Endothelial cell of umbilical vein (primary cell): ENCODE results near the gene ATP5PB. TPM values are rescaled to one million over a fixed set of nuclear protein-coding genes. Genes with fewer than 3 reads are reported as not detected.

ENCODE experiments used
- BruUV-seq: library from RNA; stranded (reverse); fragments of 400-500 nt; replicated peaks from 2 replicates; lab custom pipeline; 2021; lab: Mats Ljungman, UMichigan
- CTCF ChIA-PET: fragments of 300-600, 350-600 bp; sonication (Branson Sonifier 250); formaldehyde crosslinking; loops from one replicate; lab custom pipeline; 2021; ENCODE audit warnings: antibody characterized with exemption, inconsistent platforms; lab: Charles Lee
- POLR2A ChIA-PET: fragments of 300-600, 350-600 bp; sonication (Branson Sonifier 250); formaldehyde crosslinking; loops from one replicate; lab custom pipeline; 2021; ENCODE audit warnings: antibody characterized with exemption, inconsistent platforms; lab: Charles Lee
- DNase-seq: peaks from one replicate; pipeline ENCODE4 v3.0.0-alpha.2; 2011; ENCODE audit warnings: low read depth, low spot score
- FAIRE-seq: peaks from 2 replicates; lab custom pipeline; 2011; peaks lifted over from hg19 to GRCh38; lab: Jason Lieb, UNC
- H2AFZ ChIP-seq: 2 replicates; pipeline ENCODE4 v1.6.0; 2012; ENCODE audit warnings: low read depth, low read length, control low read depth, inconsistent platforms
- H3K27ac ChIP-seq: 2 replicates; pipeline ENCODE4 v1.5.1; 2011; ENCODE audit warnings: low read depth, mild to moderate bottlenecking, control low read depth, low read length, moderate library complexity; ENCODE audit not compliant: insufficient read depth
- H3K27me3 ChIP-seq, 2 experiments: 2 replicates each; pipeline versions ENCODE4 v1.6.0 to v1.6.1; 2011; ENCODE audit warnings: low read length in 2 of 2, mixed read lengths in 1 of 2; ENCODE audit not compliant: control insufficient read depth in 2 of 2, insufficient read depth in 2 of 2
- H3K36me3 ChIP-seq, 2 experiments: 2 replicates in 1 of 2; 3 replicates in 1 of 2; pipeline ENCODE4 v1.5.1; 2011; ENCODE audit warnings: low read length in 2 of 2, mild to moderate bottlenecking in 1 of 2, moderate library complexity in 1 of 2; ENCODE audit not compliant: control insufficient read depth in 2 of 2, insufficient read depth in 2 of 2; ENCODE audit errors: extremely low read depth in 1 of 2
- H3K4me1 ChIP-seq: 3 replicates; pipeline ENCODE4 v1.5.1; 2011; ENCODE audit warnings: mild to moderate bottlenecking, low read length; ENCODE audit not compliant: control insufficient read depth, insufficient read depth; ENCODE audit errors: extremely low read depth
- H3K4me2 ChIP-seq: 2 replicates; pipeline ENCODE4 v1.6.1; 2011; ENCODE audit warnings: low read length, control low read depth, mixed read lengths; ENCODE audit not compliant: insufficient read depth
- H3K4me3 ChIP-seq, 3 experiments: fragments of 200-600 bp in 1 of 3; sonication (generic), shearing (Covaris generic) in 1 of 3; replicated peaks in 1 of 3; 2 replicates each; pipeline ENCODE4 v1.5.1; 2011 to 2016; ENCODE audit warnings: control low read depth in 3 of 3, low read length in 3 of 3, mild to moderate bottlenecking in 2 of 3, inconsistent platforms in 1 of 3, low read depth in 1 of 3, moderate library complexity in 1 of 3; ENCODE audit not compliant: insufficient read depth in 1 of 3
- H3K79me2 ChIP-seq: 2 replicates; pipeline ENCODE4 v1.6.0; 2012; ENCODE audit warnings: low read length, inconsistent platforms; ENCODE audit not compliant: control insufficient read depth, insufficient read depth
- H3K9ac ChIP-seq: replicated peaks from 2 replicates; pipeline ENCODE3; 2011; ENCODE audit warnings: low read length, control low read depth; ENCODE audit not compliant: insufficient read depth; ENCODE audit errors: extremely low read depth
- H3K9me1 ChIP-seq: replicated peaks from 3 replicates; pipeline ENCODE4 v1.6.0; 2011; ENCODE audit warnings: mild to moderate bottlenecking, low read length; ENCODE audit not compliant: control insufficient read depth, insufficient read depth; ENCODE audit errors: extremely low read depth
- H3K9me3 ChIP-seq: replicated peaks from 2 replicates; pipeline ENCODE4 v1.5.1; 2012; ENCODE audit warnings: low read length, inconsistent platforms; ENCODE audit not compliant: control insufficient read depth, insufficient read depth
- H4K20me1 ChIP-seq: replicated peaks from 2 replicates; pipeline ENCODE3; 2011; ENCODE audit warnings: mild to moderate bottlenecking, low read length; ENCODE audit not compliant: control insufficient read depth, insufficient read depth; ENCODE audit errors: extremely low read depth
- CTCF ChIP-seq, 2 donors: IDR thresholded peaks; 1 replicate in 1 of 2; 2 replicates in 1 of 2; pipeline ENCODE4 v1.5.1; 2011; ENCODE audit warnings: low read length in 2 of 2, mild to moderate bottlenecking in 2 of 2, moderate library complexity in 2 of 2, control low read depth in 1 of 2, inconsistent platforms in 1 of 2, low read depth in 1 of 2; ENCODE audit not compliant: insufficient read depth in 1 of 2; ENCODE audit errors: extremely low read depth in 1 of 2
- EZH2 ChIP-seq: IDR thresholded peaks from 2 replicates; pipeline ENCODE4 v1.6.1; 2012; ENCODE audit warnings: borderline replicate concordance, low read depth, mild to moderate bottlenecking, moderate library complexity, low read length, inconsistent platforms; ENCODE audit not compliant: severe bottlenecking
- FOS ChIP-seq: IDR thresholded peaks from 2 replicates; pipeline ENCODE4 v1.6.1; 2011; ENCODE audit warnings: mild to moderate bottlenecking, low read length, moderate library complexity, borderline replicate concordance; ENCODE audit not compliant: insufficient read depth
- GATA2 ChIP-seq: IDR thresholded peaks from 2 replicates; pipeline ENCODE4 v1.7.0; 2011; ENCODE audit warnings: low read depth, mild to moderate bottlenecking, moderate library complexity, mixed read lengths, low read length; ENCODE audit not compliant: insufficient read length, insufficient read depth
- JUN ChIP-seq: IDR thresholded peaks from 2 replicates; pipeline ENCODE4 v1.6.1; 2011; ENCODE audit warnings: borderline replicate concordance, low read depth; ENCODE audit not compliant: insufficient read length, insufficient read depth
- MAX ChIP-seq: IDR thresholded peaks from 2 replicates; pipeline ENCODE4 v1.6.1; 2011; ENCODE audit not compliant: insufficient read depth, insufficient read length
- MYC ChIP-seq: IDR thresholded peaks from one replicate; pipeline ENCODE4 v1.6.1; 2011; ENCODE audit warnings: mild to moderate bottlenecking, low read depth, low read length
- POLR2A ChIP-seq: IDR thresholded peaks from 2 replicates; pipeline ENCODE4 v1.6.1; 2012; ENCODE audit warnings: low read depth, mild to moderate bottlenecking, control low read depth, low read length
- POLR2AphosphoS5 ChIP-seq: IDR thresholded peaks from 2 replicates; pipeline ENCODE4 v1.6.1; 2012; ENCODE audit warnings: low read depth, mild to moderate bottlenecking, control low read depth, low read length, moderate library complexity; ENCODE audit not compliant: insufficient read depth
- dilution Hi-C: fragments of 300-500 bp; cut with MboI; formaldehyde crosslinking; loops from one replicate; pipeline ENCODE4 v1.15.0; 2019; ENCODE audit warnings: low sequenced_read_pairs; ENCODE audit not compliant: extremely low pct_ligation_motif_present
- intact Hi-C: fragments of 100-400 bp; cut with micrococcal nuclease; formaldehyde crosslinking; loops from one replicate; pipeline ENCODE4 v1.10.0; 2022
- polyA plus RNA-seq, 4 experiments: library from polyadenylated mRNA; depleted of rRNA in 3 of 4; stranded (reverse) in 3 of 4; unstranded in 1 of 4; fragments of >200 nt; gene quantifications; 2 replicates each; pipeline versions ENCODE4 v1.2.1 to v1.2.3, GENCODE V29; 2011 to 2012; ENCODE audit warnings: missing spikeins in 1 of 4
- total RNA-seq: library from RNA; stranded (reverse); gene quantifications from 2 replicates; pipeline ENCODE4 v1.2.3, GENCODE V29; 2021

The ATP5PB gene
- total and polyA plus RNA-seq, 2 donors (not counting 3 experiments of a cell fraction or from before 2014, with no cell fraction given), result 231 to 244 TPM

GRCh38 chr1:111462370-111463028 is 13.2 kb downstream of the ATP5PB start:
- H3K9me3 ChIP-seq, result no peaks in the 10 kb centered on the region
- TF ChIP-seq JUN (no peak), POLR2AphosphoS5 (no peak), CTCF (IDR thresholded peaks at IDR 0.05; ENCODE audit: extremely low read depth in 1 of 2, insufficient read depth in 1 of 2, low read depth in 1 of 2, low read length in 2 of 2) (no peak), POLR2A (no peak), MYC (no peak), EZH2 (no peak), MAX (no peak), GATA2 (no peak), FOS (no peak)
- no peaks in the 10 kb centered on the region for H3K79me2 ChIP-seq
- peaks cover 5 to 18% of the 10 kb centered on the region in 2 experiments for H3K36me3 ChIP-seq
- no peak overlapping the region for H3K27ac ChIP-seq
- ChIA-PET POLR2A (interaction anchor here (1.2 kb wide), 1 partner anchor 9 kb away, joined by 4 read pairs; no protein-coding TSS in a partner anchor), CTCF (interaction anchor here (2.4 kb wide), 1 partner anchor 12 kb away, joined by 7 read pairs; the partner anchor contains the start of gene C1orf162)
- H3K27me3 ChIP-seq, result no peaks in the 10 kb centered on the region
- dilution Hi-C loops, result no loop called here
- no peak overlapping the region for H3K4me3 ChIP-seq
- H2AFZ ChIP-seq, result no peak overlapping the region
- H3K9me1 ChIP-seq, result no peaks in the 10 kb centered on the region
- no peaks in the 10 kb centered on the region for H4K20me1 ChIP-seq
- H3K4me2 ChIP-seq, result no peak overlapping the region
- DNase-seq (no peak), FAIRE-seq (no peak)
- H3K9ac ChIP-seq, result no peak overlapping the region
- no peaks in the 10 kb centered on the region for H3K4me1 ChIP-seq
- intact Hi-C loops, result no loop called here
- BruUV-seq, result no TSS peak
